Activated naive CD4-positive, alpha-beta T cell treated with anti-CD3 and anti-CD28 coated beads, Interleukin-2, amount 10 ng/mL, durations not matched to agents 7 days and 5 days (primary cell): ENCODE results near the gene MIB2.
"Not testable (repeated sequence)": the region's sequence is repeated elsewhere in the genome, so short reads cannot be mapped to it uniquely, and the experiment has no call there.

Experiments used
- CTCF ChIA-PET: fragments of 350-600 bp; sonication (Branson Sonifier 250); formaldehyde crosslinking; loops from one replicate; lab custom pipeline; 2021; ENCODE audit warnings: antibody characterized with exemption; lab: Charles Lee
- DNase-seq: peaks from one replicate; pipeline ENCODE4 v3.0.0-alpha.2; 2020
- H3K27ac Mint-ChIP-seq: one replicate; pipeline ENCODE4 v1.8.0; 2021; ENCODE audit warnings: mild to moderate bottlenecking, moderate library complexity, mixed read lengths
- H3K27me3 Mint-ChIP-seq: one replicate; pipeline ENCODE4 v1.8.0; 2021; ENCODE audit warnings: mild to moderate bottlenecking, mixed read lengths
- H3K36me3 Mint-ChIP-seq: one replicate; pipeline ENCODE4 v1.8.0; 2021; ENCODE audit warnings: mixed read lengths
- H3K4me1 Mint-ChIP-seq: one replicate; pipeline ENCODE4 v1.8.0; 2021; ENCODE audit warnings: mixed read lengths
- H3K4me3 Mint-ChIP-seq: one replicate; pipeline ENCODE4 v1.8.0; 2021; ENCODE audit warnings: mild to moderate bottlenecking, moderate library complexity, mixed read lengths
- H3K9me3 Mint-ChIP-seq: one replicate; pipeline ENCODE4 v1.8.0; 2021; ENCODE audit warnings: mixed read lengths

The MIB2 gene

DNA sequence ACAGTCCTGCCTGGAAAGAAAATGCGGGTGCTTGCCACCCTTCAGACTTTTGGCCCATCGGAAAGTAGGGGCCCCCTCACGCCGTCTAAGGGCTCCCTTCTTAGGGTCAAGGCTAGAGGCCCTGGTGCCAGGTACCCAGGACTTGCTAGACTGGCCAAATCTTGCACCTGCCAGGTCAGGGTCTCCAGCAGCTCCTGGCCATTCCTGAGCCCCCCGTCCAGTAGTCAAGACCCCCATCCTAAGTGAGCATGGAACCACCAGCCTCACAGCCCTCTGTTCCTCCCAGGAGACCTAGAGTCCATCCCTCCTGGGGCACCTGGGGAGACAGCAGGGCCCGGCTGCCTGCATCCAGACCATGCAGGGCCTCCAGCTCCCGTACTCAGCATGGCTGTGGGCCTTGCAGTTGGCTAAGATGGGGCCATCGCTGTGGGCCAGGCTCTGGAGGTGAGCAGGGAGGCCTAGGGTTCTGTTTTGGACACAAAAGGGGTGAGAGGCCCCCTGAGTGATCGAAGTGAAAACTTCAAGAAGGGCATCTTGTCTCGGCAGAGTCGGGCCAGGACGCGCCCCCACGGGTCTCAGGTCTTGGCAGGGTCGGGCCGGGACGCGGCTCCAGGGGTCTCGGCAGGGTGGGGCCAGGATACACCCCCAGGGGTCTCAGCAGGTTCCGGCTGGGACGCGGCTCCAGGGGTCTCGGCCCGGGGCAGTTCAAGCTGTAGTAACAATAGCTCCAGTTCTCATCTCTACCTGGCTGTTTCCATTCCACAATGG, 21.3 kb upstream of the MIB2 start:
- CTCF ChIA-PET: no interaction called here
- DNase-seq: no peak
- no peak overlapping the region for H3K4me3 Mint-ChIP-seq

GRCh38 chr1:1594602-1595260, 20.6 kb upstream of the MIB2 start:
- no peak overlapping the region for H3K27ac Mint-ChIP-seq
- H3K9me3 Mint-ChIP-seq: no peaks in the 10 kb centered on the region
- no peak for DNase-seq
- H3K4me3 Mint-ChIP-seq: no peak overlapping the region
- H3K4me1 Mint-ChIP-seq: peaks cover 9% of the 10 kb centered on the region
- peaks cover 2% of the 10 kb centered on the region for H3K36me3 Mint-ChIP-seq
- CTCF ChIA-PET: no interaction called here
- H3K27me3 Mint-ChIP-seq: peaks cover 26% of the 10 kb centered on the region

More for the DNA sequence above, 21.3 kb upstream of the MIB2 start:
- Mint-ChIP-seq H3K9me3 (no peaks in the 10 kb centered on the region), H3K27ac (no peak overlapping the region), H3K36me3 (peaks cover 2% of the 10 kb centered on the region), H3K27me3 (peaks cover 26% of the 10 kb centered on the region), H3K4me1 (peaks cover 7% of the 10 kb centered on the region)

DNA sequence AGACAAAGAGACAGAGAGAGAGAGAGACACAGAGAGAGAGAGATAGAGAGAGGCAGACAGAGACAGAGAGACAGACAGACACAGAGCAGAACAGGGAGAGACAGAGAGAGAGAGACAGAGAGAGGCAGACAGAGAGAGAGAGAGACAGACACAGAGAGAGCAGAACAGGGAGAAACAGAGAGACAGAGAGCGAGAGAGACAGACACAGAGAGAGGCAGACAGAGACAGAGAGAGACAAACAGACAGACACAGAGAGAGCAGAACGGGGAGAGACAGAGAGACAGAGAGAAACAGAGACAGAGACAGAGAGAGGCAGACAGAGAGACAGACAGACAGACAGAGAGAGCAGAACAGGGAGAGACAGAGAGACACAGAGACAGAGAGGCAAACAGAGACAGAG, 20.0 kb upstream of the MIB2 start:
- H3K9me3 Mint-ChIP-seq, H3K4me1 Mint-ChIP-seq, CTCF ChIA-PET, H3K4me3 Mint-ChIP-seq, H3K27ac Mint-ChIP-seq, H3K36me3 Mint-ChIP-seq, DNase-seq: not testable (repeated sequence)
- H3K27me3 Mint-ChIP-seq: peaks cover 25% of the 10 kb centered on the region

DNA sequence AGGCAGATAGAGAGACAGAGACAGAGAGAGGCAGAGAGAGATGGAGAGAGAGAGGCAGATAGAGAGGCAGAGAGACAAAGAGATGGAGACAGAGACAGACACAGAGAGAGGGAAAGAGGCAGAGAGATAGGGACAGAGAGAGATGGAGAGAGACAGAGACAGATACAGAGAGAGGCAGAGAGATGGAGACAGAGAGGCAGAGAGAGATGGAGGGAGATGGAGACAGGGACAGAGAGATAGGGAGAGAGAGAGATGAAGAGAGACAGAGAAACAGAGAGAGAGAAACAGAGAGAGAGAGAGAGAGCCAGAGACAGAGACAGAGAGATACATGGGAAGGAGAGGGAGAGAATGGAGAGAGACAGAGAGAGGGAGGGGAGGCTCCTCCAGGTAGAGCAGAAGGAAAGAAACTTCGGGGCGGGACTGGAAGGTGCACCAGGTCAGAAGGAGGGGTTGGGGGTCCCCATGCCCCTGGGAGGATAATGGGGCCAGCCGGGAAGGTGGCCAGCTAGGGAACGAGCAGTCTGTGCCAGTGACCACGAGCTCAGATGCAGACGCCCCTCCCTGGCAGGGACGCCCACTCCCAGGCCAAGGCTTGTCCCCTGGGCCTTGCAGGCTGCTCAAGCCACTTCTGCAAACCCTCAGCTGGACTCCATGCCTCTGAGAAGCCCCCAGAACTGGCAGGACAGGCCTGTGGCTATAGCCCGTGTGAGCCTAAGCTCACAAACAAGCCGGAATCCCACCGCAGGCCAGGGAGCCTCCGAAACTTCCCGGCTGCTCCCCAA, 18.6 kb upstream of the MIB2 start:
- CTCF ChIA-PET: interaction anchor here (1.3 kb wide), 1 partner anchor 10 kb away, joined by 3 read pairs; no protein-coding TSS in a partner anchor
- Mint-ChIP-seq H3K4me1 (peaks cover 9% of the 10 kb centered on the region), H3K36me3 (peaks cover 2% of the 10 kb centered on the region), H3K9me3 (no peaks in the 10 kb centered on the region), H3K4me3 (no peak overlapping the region), H3K27me3 (peaks cover 35% of the 10 kb centered on the region), H3K27ac (no peak overlapping the region)
- no peak for DNase-seq

GRCh38 chr1:1597275-1597930, 17.9 kb upstream of the MIB2 start:
- Mint-ChIP-seq H3K9me3 (no peaks in the 10 kb centered on the region), H3K27ac (no peak overlapping the region), H3K27me3 (peaks cover 42% of the 10 kb centered on the region), H3K36me3 (peaks cover 2% of the 10 kb centered on the region), H3K4me1 (peaks cover 9% of the 10 kb centered on the region), H3K4me3 (no peak overlapping the region)
- CTCF ChIA-PET: interaction anchor here (1.3 kb wide), 1 partner anchor 11 kb away, joined by 3 read pairs; no protein-coding TSS in a partner anchor
- DNase-seq: peak; percentile 42

DNA sequence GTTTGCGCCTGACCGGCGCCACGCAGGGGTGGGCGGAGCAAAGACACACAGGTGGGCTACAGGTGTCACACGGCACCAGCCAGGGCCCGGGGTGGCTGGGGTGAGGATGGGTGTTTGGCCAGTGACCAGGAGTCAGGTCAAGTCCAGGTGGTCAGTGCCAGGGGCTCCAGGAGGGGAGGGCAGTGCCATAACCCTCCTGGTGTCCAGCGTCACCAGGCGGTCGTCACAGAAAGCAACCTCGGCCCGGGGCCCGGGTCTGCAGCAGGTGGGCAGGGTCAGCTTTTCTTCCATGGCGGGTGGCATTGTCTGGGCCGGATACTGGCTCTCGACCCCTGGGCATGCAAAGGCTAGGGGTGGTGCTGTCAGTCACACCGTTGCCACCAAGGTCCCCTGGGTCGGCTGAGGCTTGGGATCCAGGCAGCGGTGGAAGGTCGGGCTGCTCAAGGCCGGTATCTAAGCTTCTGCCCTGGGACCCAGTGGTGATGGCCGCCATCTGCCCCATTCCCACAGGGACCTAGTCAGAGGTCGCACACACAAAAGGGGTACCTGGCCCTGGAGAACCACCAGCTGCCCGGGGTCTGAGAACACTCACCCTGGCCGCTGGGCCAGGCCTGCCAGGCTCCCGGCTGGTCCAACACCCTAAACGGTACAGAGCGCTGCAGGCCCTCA, 17.1 kb upstream of the MIB2 start:
- no peak for DNase-seq
- CTCF ChIA-PET: no interaction called here
- Mint-ChIP-seq H3K4me1 (peaks cover 9% of the 10 kb centered on the region), H3K36me3 (peaks cover 2% of the 10 kb centered on the region), H3K9me3 (no peaks in the 10 kb centered on the region), H3K27me3 (peaks cover 42% of the 10 kb centered on the region), H3K27ac (no peak overlapping the region), H3K4me3 (peak overlapping the region; percentile 77)

DNA sequence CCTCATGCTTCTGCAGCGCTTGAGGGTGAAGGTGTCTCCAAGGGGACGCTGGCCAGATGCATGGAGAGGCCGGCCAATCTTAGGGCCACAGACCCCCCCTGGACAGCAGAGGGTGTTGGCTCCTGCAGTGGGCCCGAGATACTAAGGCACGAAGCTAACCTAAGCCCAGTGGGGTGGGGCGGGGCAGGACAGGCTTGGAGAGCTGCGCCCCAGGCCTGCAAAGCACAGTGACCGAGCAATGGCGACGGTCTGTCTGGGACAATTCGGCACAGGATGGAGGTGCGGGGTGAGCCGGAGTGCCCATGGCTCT, 16.6 kb upstream of the MIB2 start:
- peaks cover 2% of the 10 kb centered on the region for H3K36me3 Mint-ChIP-seq
- peak overlapping the region; percentile 77 for H3K4me3 Mint-ChIP-seq
- DNase-seq: no peak
- peaks cover 9% of the 10 kb centered on the region for H3K4me1 Mint-ChIP-seq
- peaks cover 46% of the 10 kb centered on the region for H3K27me3 Mint-ChIP-seq
- H3K27ac Mint-ChIP-seq: peak overlapping the region; percentile 67
- H3K9me3 Mint-ChIP-seq: no peaks in the 10 kb centered on the region
- CTCF ChIA-PET: no interaction called here

GRCh38 chr1:1599030-1599934, 16.0 kb upstream of the MIB2 start:
- Mint-ChIP-seq H3K9me3 (no peaks in the 10 kb centered on the region), H3K27me3 (peaks cover 52% of the 10 kb centered on the region), H3K4me3 (peak overlapping the region; percentile 77), H3K27ac (peak overlapping the region; percentile 67), H3K36me3 (peaks cover 2% of the 10 kb centered on the region), H3K4me1 (peaks cover 9% of the 10 kb centered on the region)
- DNase-seq: peak; percentile 67
- CTCF ChIA-PET: no interaction called here

DNA sequence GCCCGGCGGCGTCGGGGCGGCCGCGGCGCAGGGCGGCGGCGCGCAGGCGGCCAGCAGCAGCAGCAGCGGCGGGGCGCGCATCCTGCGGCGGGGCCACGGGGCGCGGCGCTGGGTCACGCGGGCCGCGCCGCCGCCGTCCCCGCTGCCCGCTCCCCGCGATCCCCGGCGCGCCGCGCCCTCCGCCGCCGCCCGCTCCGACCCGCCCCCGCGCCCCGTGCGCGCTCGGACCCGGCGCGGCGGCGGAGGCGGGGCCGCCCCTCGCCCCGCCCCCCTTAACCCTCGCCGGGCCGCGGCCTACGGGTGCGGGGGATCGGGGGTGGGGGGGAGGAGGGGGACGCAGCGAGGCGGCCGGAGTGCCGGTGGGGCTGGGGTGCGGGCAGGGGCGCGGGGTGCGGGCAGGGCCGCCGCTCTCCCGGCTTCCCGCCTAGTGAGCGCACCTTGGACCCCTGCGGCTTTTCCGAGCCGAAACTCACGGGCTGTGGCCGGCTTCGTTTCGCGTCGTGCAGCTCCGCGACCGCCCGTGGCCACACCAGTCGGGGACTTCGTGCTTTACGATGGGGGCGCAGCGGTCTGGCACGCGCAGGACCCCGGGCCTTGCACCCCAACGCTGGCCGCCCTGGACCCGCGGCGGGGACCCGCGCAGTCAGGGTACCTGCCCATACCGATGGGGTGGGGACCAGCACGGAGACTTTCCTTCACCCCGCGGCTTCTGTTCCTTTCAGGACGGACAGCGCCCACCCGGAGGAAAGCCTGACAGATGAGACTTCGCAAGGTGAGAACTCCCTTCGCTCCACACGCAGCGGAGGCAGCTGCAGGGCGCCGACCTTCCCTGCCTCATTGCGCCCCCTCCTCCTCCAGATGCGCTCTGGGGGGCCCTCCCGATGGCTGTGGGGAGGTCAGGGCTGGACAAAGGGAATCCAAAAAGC, 15.1 kb upstream of the MIB2 start, which contains the start of gene FNDC10:
Gene FNDC10, minus strand, starts transcription at position 201 of the 926 bp plus-strand sequence. Its CDS starts 120 bp downstream, at position 81.
- H3K27ac Mint-ChIP-seq: peak within 1 kb of the TSS; percentile 67
- H3K36me3 Mint-ChIP-seq: peaks cover 2% of the 10 kb centered on the region
- peak; percentile 38 for DNase-seq
- H3K27me3 Mint-ChIP-seq: peaks cover 59% of the 10 kb centered on the region
- peaks cover 13% of the 10 kb centered on the region for H3K4me1 Mint-ChIP-seq
- CTCF ChIA-PET: no interaction called here
- H3K9me3 Mint-ChIP-seq: no peaks in the 10 kb centered on the region
- H3K4me3 Mint-ChIP-seq: peak within 1 kb of the TSS; percentile 77

- Mint-ChIP-seq H3K9me3 (no peaks in the 10 kb centered on the region), H3K4me1 (peaks cover 13% of the 10 kb centered on the region), H3K36me3 (peaks cover 2% of the 10 kb centered on the region), H3K4me3 (peak overlapping the region; percentile 52), H3K27ac (no peak overlapping the region), H3K27me3 (peaks cover 59% of the 10 kb centered on the region)
- CTCF ChIA-PET: no interaction called here
- DNase-seq: no peak
These were observed 14.3 kb upstream of the MIB2 start for GRCh38 chr1:1600861-1601563.

- no peak overlapping the region for H3K27ac Mint-ChIP-seq
- no peaks in the 10 kb centered on the region for H3K9me3 Mint-ChIP-seq
- DNase-seq: no peak
- H3K4me3 Mint-ChIP-seq: peak overlapping the region; percentile 7
- H3K36me3 Mint-ChIP-seq: peaks cover 2% of the 10 kb centered on the region
- CTCF ChIA-PET: no interaction called here
- peaks cover 15% of the 10 kb centered on the region for H3K4me1 Mint-ChIP-seq
- peaks cover 59% of the 10 kb centered on the region for H3K27me3 Mint-ChIP-seq
These were observed 13.6 kb upstream of the MIB2 start for GRCh38 chr1:1601564-1602303.
